SU-DHL-6 (cell line): ENCODE data around the gene SLC16A7.

Source experiments
- CTCF ChIP-seq: fragments of 200-600 bp; sonication (generic); IDR thresholded peaks from one replicate; pipeline ENCODE4 v1.5.1; 2017; ENCODE audit warnings: antibody characterized with exemption, mild to moderate bottlenecking, low read length, moderate library complexity; ENCODE audit not compliant: insufficient read depth, poor library complexity, severe bottlenecking
- EZH2phosphoT487 ChIP-seq: fragments of 200-600 bp; sonication (generic), shearing (Covaris generic); conservative IDR thresholded peaks from 2 replicates; pipeline ENCODE4 v1.6.1; 2018; ENCODE audit warnings: mild to moderate bottlenecking, antibody characterized with exemption, low read length, moderate library complexity, mixed read lengths

GRCh38 chr12:59600171-59600570 is 4.3 kb downstream of the SLC16A7 start:
- TF ChIP-seq CTCF: no peak
- TF ChIP-seq EZH2phosphoT487: no peak
